B cell (primary cell): ENCODE measurements around the gene CBLN3. TPM values are rescaled to one million over a fixed set of nuclear protein-coding genes. Genes with fewer than 3 reads are reported as not detected.
"Not testable (repeated sequence)": the region's sequence is repeated elsewhere in the genome, so short reads cannot be mapped to it uniquely, and the experiment has no call there.

Experiments
- ATAC-seq: fragments of 200-7000 bp; cut with Tn5 transposase; one replicate; pipeline ENCODE4 v1.10.0; 2021; ENCODE audit warnings: low read depth, mild to moderate bottlenecking, moderate number of reproducible peaks, moderate library complexity
- CTCF ChIA-PET: fragments of 350-600 bp; sonication (Branson Sonifier 250); formaldehyde crosslinking; loops from one replicate; lab custom pipeline; 2021; ENCODE audit warnings: antibody characterized with exemption, inconsistent platforms; lab: Charles Lee
- POLR2A ChIA-PET: fragments of 350-600 bp; sonication (Branson Sonifier 250); formaldehyde crosslinking; loops from one replicate; lab custom pipeline; 2021; ENCODE audit warnings: antibody characterized with exemption; lab: Charles Lee
- DNase-seq: peaks from one replicate; pipeline ENCODE4 v3.0.0; 2013
- H2AFZ ChIP-seq: 2 replicates; pipeline ENCODE4 v1.6.1; 2012; ENCODE audit warnings: mild to moderate bottlenecking, low read depth, low read length; ENCODE audit not compliant: insufficient read depth, poor library complexity, severe bottlenecking
- H3K27ac ChIP-seq, 2 donors: 1 replicate in 1 of 2; 2 replicates in 1 of 2; pipeline ENCODE4 v1.5.1; 2012 to 2013; ENCODE audit warnings: low read length in 2 of 2, mild to moderate bottlenecking in 2 of 2, moderate library complexity in 1 of 2
- H3K27me3 ChIP-seq, 4 experiments: fragments of 200-600 bp in 1 of 4; sonication (generic) in 1 of 4; replicated peaks in 1 of 4; 1 replicate in 2 of 4; 2 replicates in 2 of 4; pipeline versions ENCODE4 v1.6.1 to v1.7.0; 2013 to 2016; ENCODE audit warnings: low read length in 3 of 4, mild to moderate bottlenecking in 2 of 4, mixed read lengths in 1 of 4, moderate library complexity in 1 of 4; ENCODE audit not compliant: insufficient read depth in 4 of 4, control insufficient read depth in 3 of 4; ENCODE audit errors: control extremely low read depth in 1 of 4
- H3K36me3 ChIP-seq, 2 experiments: replicated peaks in 1 of 2; 1 replicate in 1 of 2; 2 replicates in 1 of 2; pipeline versions ENCODE4 v1.6.1 to v1.7.1; 2013; ENCODE audit warnings: low read length in 1 of 2; ENCODE audit not compliant: insufficient read depth in 2 of 2, control insufficient read depth in 1 of 2; ENCODE audit errors: control extremely low read depth in 1 of 2, extremely low read depth in 1 of 2
- H3K4me1 ChIP-seq, 2 donors: fragments of 200-600 bp in 1 of 2; sonication (generic) in 1 of 2; 1 replicate in 1 of 2; 2 replicates in 1 of 2; pipeline versions ENCODE4 v1.5.1 to v1.6.1; 2013 to 2017; ENCODE audit warnings: low read length in 2 of 2; ENCODE audit not compliant: control insufficient read depth in 2 of 2, insufficient read depth in 2 of 2
- H3K4me2 ChIP-seq: replicated peaks from 2 replicates; pipeline ENCODE3; 2012; ENCODE audit warnings: mild to moderate bottlenecking, low read depth, low read length; ENCODE audit not compliant: poor library complexity, severe bottlenecking
- H3K4me3 ChIP-seq, 5 experiments: fragments of 200-600 bp in 1 of 5; sonication (generic) in 1 of 5; 1 replicate in 3 of 5; 2 replicates in 2 of 5; pipeline versions ENCODE4 v1.5.1 to v1.7.0; 2011 to 2016; ENCODE audit warnings: low read length in 4 of 5, mild to moderate bottlenecking in 4 of 5, low read depth in 2 of 5, control low read depth in 1 of 5, moderate library complexity in 1 of 5; ENCODE audit not compliant: insufficient read depth in 1 of 5; ENCODE audit errors: control extremely low read depth in 1 of 5, extremely low read depth in 1 of 5
- H3K79me2 ChIP-seq: fragments of 200-600 bp; sonication (generic); one replicate; pipeline ENCODE4 v1.6.0; 2016; ENCODE audit warnings: low read length; ENCODE audit not compliant: control insufficient read depth, insufficient read depth
- H3K9ac ChIP-seq: fragments of 200-600 bp; sonication (generic); 2 replicates; pipeline ENCODE4 v1.6.1; 2017; ENCODE audit warnings: mild to moderate bottlenecking, low read length, moderate library complexity
- H3K9me3 ChIP-seq, 3 donors: one replicate each; pipeline versions ENCODE4 v1.6.1 to v1.7.1; 2013; ENCODE audit warnings: low read length in 2 of 3; ENCODE audit not compliant: control insufficient read depth in 2 of 3, insufficient read depth in 1 of 3; ENCODE audit errors: control extremely low read depth in 1 of 3
- H4K20me1 ChIP-seq: 2 replicates; pipeline ENCODE4 v1.6.0; 2012; ENCODE audit warnings: mild to moderate bottlenecking, low read length; ENCODE audit not compliant: insufficient read depth, control insufficient read depth, poor library complexity, severe bottlenecking
- H3K27ac Mint-ChIP-seq: one replicate; pipeline ENCODE4 v1.8.0; 2021; ENCODE audit warnings: mixed read lengths
- H3K27me3 Mint-ChIP-seq: one replicate; pipeline ENCODE4 v1.8.0; 2021; ENCODE audit warnings: mixed read lengths
- H3K4me1 Mint-ChIP-seq: one replicate; pipeline ENCODE4 v1.8.0; 2021; ENCODE audit warnings: mixed read lengths
- H3K4me3 Mint-ChIP-seq: one replicate; pipeline ENCODE4 v1.8.0; 2021; ENCODE audit warnings: mixed read lengths
- H3K9me3 Mint-ChIP-seq: one replicate; pipeline ENCODE4 v1.8.0; 2022; ENCODE audit warnings: mixed read lengths; ENCODE audit not compliant: insufficient read depth
- EZH2 ChIP-seq: IDR thresholded peaks from 2 replicates; pipeline ENCODE4 v1.6.1; 2012; ENCODE audit warnings: borderline replicate concordance, low read depth, mild to moderate bottlenecking, moderate library complexity, low read length; ENCODE audit not compliant: insufficient read depth, poor library complexity, severe bottlenecking
- WGBS: methylation state at CpG from one replicate; pipeline ENCODE4 v1.1.5; 2013; ENCODE audit warnings: missing lambda C conversion rate; ENCODE audit not compliant: insufficient coverage; 5-methylcytosine and 5-hydroxymethylcytosine counted together
- intact Hi-C: fragments of 100-400 bp; cut with micrococcal nuclease; formaldehyde crosslinking; loops from one replicate; pipeline ENCODE4 v1.10.0; 2022
- polyA plus RNA-seq: library from polyadenylated mRNA; depleted of rRNA; stranded (reverse); fragments of >200 nt; gene quantifications from 2 replicates; pipeline ENCODE4 v1.2.3, GENCODE V29; 2012
- total RNA-seq, 2 donors: library from RNA; stranded (reverse); fragments of 120-200 nt in 1 of 2; gene quantifications; 1 replicate in 1 of 2; 2 replicates in 1 of 2; pipeline versions ENCODE4 v1.2.3 to v1.2.4, GENCODE V29; 2013 to 2022
- TF ChIP-seq, protein P1 (sequence below): fragments of 200-600 bp; IDR thresholded peaks from one replicate; pipeline ENCODE4 v1.8.0; 2022; ENCODE audit warnings: antibody characterized with exemption, mild to moderate bottlenecking

The CBLN3 gene
- total and polyA plus RNA-seq, 2 donors (not counting 1 experiment from before 2014, with no cell fraction given), result 35.0 to 134 TPM

DNA sequence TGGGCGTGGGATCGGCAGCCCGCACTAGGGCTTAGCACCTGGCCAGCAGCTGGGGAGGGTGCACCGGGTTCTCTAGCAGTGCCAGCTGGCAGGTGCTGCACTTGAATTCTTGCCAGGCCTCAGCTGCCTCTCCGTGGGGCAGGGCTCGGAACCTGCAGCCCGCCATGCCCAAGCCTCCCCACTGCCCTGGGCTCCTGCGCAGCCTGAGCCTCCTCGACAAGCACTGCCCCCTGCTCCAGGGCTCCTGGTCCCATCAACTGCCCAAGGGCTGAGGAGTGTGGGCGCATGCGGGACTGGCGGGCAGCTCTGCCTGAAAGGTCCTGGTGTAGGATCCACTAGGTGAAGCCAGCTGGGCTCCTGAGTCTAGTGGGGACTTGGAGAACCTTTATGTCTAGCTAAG, 43.7 kb upstream of the CBLN3 start:
- Mint-ChIP-seq H3K27me3 (no peaks in the 10 kb centered on the region), H3K27ac (no peak overlapping the region), H3K4me3 (no peak overlapping the region), H3K9me3 (peaks cover 5% of the 10 kb centered on the region), H3K4me1 (no peaks in the 10 kb centered on the region)
- Histone ChIP-seq H3K4me3 (no peak overlapping the region), H3K27me3 (no peaks in the 10 kb centered on the region), H3K9ac (no peak overlapping the region), H2AFZ (no peak overlapping the region), H3K27ac (no peak overlapping the region), H4K20me1 (no peaks in the 10 kb centered on the region), H3K4me2 (no peak overlapping the region), H3K36me3 (no peaks in the 10 kb centered on the region), H3K4me1 (no peaks in the 10 kb centered on the region), H3K79me2 (no peaks in the 10 kb centered on the region), H3K9me3 (no peaks in the 10 kb centered on the region)
- DNase-seq, result no peak
- TF ChIP-seq, protein P1, sequence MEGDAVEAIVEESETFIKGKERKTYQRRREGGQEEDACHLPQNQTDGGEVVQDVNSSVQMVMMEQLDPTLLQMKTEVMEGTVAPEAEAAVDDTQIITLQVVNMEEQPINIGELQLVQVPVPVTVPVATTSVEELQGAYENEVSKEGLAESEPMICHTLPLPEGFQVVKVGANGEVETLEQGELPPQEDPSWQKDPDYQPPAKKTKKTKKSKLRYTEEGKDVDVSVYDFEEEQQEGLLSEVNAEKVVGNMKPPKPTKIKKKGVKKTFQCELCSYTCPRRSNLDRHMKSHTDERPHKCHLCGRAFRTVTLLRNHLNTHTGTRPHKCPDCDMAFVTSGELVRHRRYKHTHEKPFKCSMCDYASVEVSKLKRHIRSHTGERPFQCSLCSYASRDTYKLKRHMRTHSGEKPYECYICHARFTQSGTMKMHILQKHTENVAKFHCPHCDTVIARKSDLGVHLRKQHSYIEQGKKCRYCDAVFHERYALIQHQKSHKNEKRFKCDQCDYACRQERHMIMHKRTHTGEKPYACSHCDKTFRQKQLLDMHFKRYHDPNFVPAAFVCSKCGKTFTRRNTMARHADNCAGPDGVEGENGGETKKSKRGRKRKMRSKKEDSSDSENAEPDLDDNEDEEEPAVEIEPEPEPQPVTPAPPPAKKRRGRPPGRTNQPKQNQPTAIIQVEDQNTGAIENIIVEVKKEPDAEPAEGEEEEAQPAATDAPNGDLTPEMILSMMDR, result no peak
- TF ChIP-seq EZH2, result no peak
- 81% methylated on average over 9 of the region's 12 CpGs for WGBS
- ChIA-PET POLR2A (no interaction called here), CTCF (no interaction called here)
- ATAC-seq, result no peak
- intact Hi-C loops, result no loop called here

DNA sequence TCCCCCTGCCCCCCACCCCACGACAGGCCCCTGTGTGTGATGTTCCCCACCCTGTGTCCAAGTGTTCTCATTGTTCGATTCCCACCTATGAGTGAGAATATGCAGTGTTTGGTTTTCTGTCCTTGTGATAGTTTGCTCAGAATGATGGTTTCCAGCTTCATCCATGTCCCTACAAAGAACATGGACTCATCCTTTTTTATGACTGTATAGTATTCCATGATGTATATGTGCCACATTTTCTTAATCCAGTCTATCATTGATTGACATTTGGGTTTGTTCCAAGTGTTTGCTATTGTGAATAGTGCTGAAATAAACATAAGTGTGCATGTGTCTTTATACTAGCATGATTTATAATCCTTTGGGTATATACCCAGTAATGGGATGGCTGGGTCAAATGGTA, 41.0 kb upstream of the CBLN3 start:
- H3K27ac Mint-ChIP-seq, H3K27me3 ChIP-seq, H3K4me2 ChIP-seq, H3K4me1 ChIP-seq, H3K27me3 Mint-ChIP-seq, POLR2A ChIA-PET, H3K79me2 ChIP-seq, H3K4me1 Mint-ChIP-seq, CTCF ChIA-PET, H3K9me3 Mint-ChIP-seq, DNase-seq, H3K9ac ChIP-seq, H3K9me3 ChIP-seq, H4K20me1 ChIP-seq, H2AFZ ChIP-seq, intact Hi-C loops, H3K4me3 Mint-ChIP-seq, H3K4me3 ChIP-seq, ATAC-seq, H3K36me3 ChIP-seq, H3K27ac ChIP-seq: not testable (repeated sequence)
- no CpG with 5 or more reads among the region's 2 CpGs for WGBS
